GM19239 (cell line): ENCODE data around the gene KHSRP.

ENCODE experiments used
- DNase-seq: peaks from one replicate; pipeline ENCODE4 v3.0.0; 2011; ENCODE audit warnings: low spot score; ENCODE audit not compliant: insufficient read length
- FAIRE-seq: peaks from 2 replicates; lab custom pipeline; 2011; peaks lifted over from hg19 to GRCh38; lab: Jason Lieb, UNC

The KHSRP gene

GRCh38 chr19:6364353-6364752 is 60.3 kb downstream of the KHSRP start:
- no peak for FAIRE-seq
- DNase-seq: no peak
